HepG2 (cell line): ENCODE results near the gene DCDC2. TPM values are rescaled to one million over a fixed set of nuclear protein-coding genes. Genes with fewer than 3 reads are reported as not detected.

ENCODE experiments used
- AGO2 ChIP-seq: fragments of 200-400 bp; formaldehyde crosslinking; optimal IDR thresholded peaks from 2 replicates; pipeline ENCODE3; 2017; ENCODE audit warnings: mild to moderate bottlenecking, low read depth, low read length, moderate library complexity
- ARNT2 ChIP-seq: sonication (generic); formaldehyde crosslinking; IDR thresholded peaks from 2 replicates; pipeline ENCODE4 v1.8.0; 2022; ENCODE audit warnings: mild to moderate bottlenecking, low read depth, missing genetic modification reagents, moderate library complexity
- BRD4 ChIP-seq: sonication (generic); formaldehyde crosslinking; IDR thresholded peaks from 2 replicates; pipeline ENCODE4 v1.4.0; 2020; ENCODE audit warnings: missing genetic modification reagents
- DMAP1 ChIP-seq: IDR thresholded peaks from 2 replicates; pipeline ENCODE4 v1.6.1; 2016
- DNMT3B ChIP-seq: conservative IDR thresholded peaks from 2 replicates; pipeline ENCODE4 v1.6.1; 2016; ENCODE audit warnings: missing biosample characterization, control low read depth
- FOXA3 ChIP-seq: IDR thresholded peaks from 2 replicates; pipeline ENCODE4 v1.6.1; 2016; ENCODE audit warnings: missing genetic modification reagents, missing compliant biosample characterization
- HOXA5 ChIP-seq: sonication (generic); formaldehyde crosslinking; IDR thresholded peaks from 2 replicates; pipeline ENCODE4 v1.4.0; 2020; ENCODE audit warnings: missing genetic modification reagents
- KAT8 ChIP-seq: IDR thresholded peaks from 2 replicates; pipeline ENCODE4 v1.6.1; 2016; ENCODE audit warnings: missing genetic modification reagents, missing compliant biosample characterization
- KDM4B ChIP-seq: sonication (generic); formaldehyde crosslinking; IDR thresholded peaks from 2 replicates; pipeline ENCODE4 v1.4.0; 2020; ENCODE audit warnings: missing genetic modification reagents
- MIXL1 ChIP-seq: IDR thresholded peaks from 2 replicates; pipeline ENCODE4 v1.6.1; 2016
- SP4 ChIP-seq: sonication (generic); formaldehyde crosslinking; IDR thresholded peaks from 2 replicates; pipeline ENCODE4 v1.8.1; 2023; ENCODE audit warnings: mild to moderate bottlenecking, missing genetic modification reagents
- STAG1 ChIP-seq: sonication (generic); formaldehyde crosslinking; IDR thresholded peaks from 2 replicates; pipeline ENCODE4 v1.4.0; 2020; ENCODE audit warnings: missing genetic modification reagents
- TEAD2 ChIP-seq: sonication (generic); formaldehyde crosslinking; IDR thresholded peaks from 2 replicates; pipeline ENCODE4 v1.9.0; 2021; ENCODE audit warnings: missing genetic modification reagents
- YEATS2 ChIP-seq: sonication (generic); formaldehyde crosslinking; IDR thresholded peaks from 2 replicates; pipeline ENCODE4 v1.4.0; 2020; ENCODE audit warnings: missing genetic modification reagents, borderline replicate concordance
- ZBTB7A ChIP-seq: sonication (generic); formaldehyde crosslinking; IDR thresholded peaks from 2 replicates; pipeline ENCODE4 v1.8.0; 2022; ENCODE audit warnings: mild to moderate bottlenecking, missing genetic modification reagents
- ZFP90 ChIP-seq: sonication (generic); formaldehyde crosslinking; IDR thresholded peaks from 2 replicates; pipeline ENCODE4 v1.8.0; 2022; ENCODE audit warnings: missing genetic modification reagents, mild to moderate bottlenecking, inconsistent platforms, borderline replicate concordance
- ZNF556 ChIP-seq: sonication (generic); formaldehyde crosslinking; IDR thresholded peaks from 2 replicates; pipeline ENCODE4 v1.4.0; 2020; ENCODE audit warnings: mild to moderate bottlenecking, missing genetic modification reagents, borderline replicate concordance
- ZNF674 ChIP-seq: sonication (generic); formaldehyde crosslinking; IDR thresholded peaks from 2 replicates; pipeline ENCODE4 v1.5.0; 2020; ENCODE audit warnings: low read depth, mild to moderate bottlenecking, missing genetic modification reagents
- ZNF709 ChIP-seq: sonication (generic); formaldehyde crosslinking; IDR thresholded peaks from 2 replicates; pipeline ENCODE4 v1.5.0; 2020; ENCODE audit warnings: mild to moderate bottlenecking, missing genetic modification reagents
- ZNF749 ChIP-seq: sonication (generic); formaldehyde crosslinking; IDR thresholded peaks from 2 replicates; pipeline ENCODE4 v1.8.0; 2022; ENCODE audit warnings: mild to moderate bottlenecking, missing genetic modification reagents, moderate library complexity, borderline replicate concordance
- ZNF766 ChIP-seq: sonication (generic); formaldehyde crosslinking; IDR thresholded peaks from 2 replicates; pipeline ENCODE4 v1.5.0; 2020; ENCODE audit warnings: missing genetic modification reagents, borderline replicate concordance
- polyA plus RNA-seq, 8 experiments: library from polyadenylated mRNA; depleted of rRNA in 3 of 8; stranded (reverse) in 7 of 8; unstranded in 1 of 8; fragments of >200 nt; fragmentation: Illumina TruSeq in 4 of 8; extraction: Trizol in 4 of 8; gene quantifications; 2 replicates each; pipeline versions ENCODE4 v1.2.1 to v1.2.3, GENCODE V29; 2011 to 2016; ENCODE audit warnings: low read depth in 4 of 8, missing spikeins in 1 of 8, mixed read lengths in 1 of 8; ENCODE audit not compliant: insufficient read depth in 1 of 8
- total RNA-seq, 5 experiments: library from RNA; depleted of rRNA; stranded (reverse); fragments of >200 nt; fragmentation: Illumina TruSeq; extraction: Trizol; gene quantifications; 2 replicates each; pipeline ENCODE4 v1.2.3, GENCODE V29; 2016; ENCODE audit warnings: low read depth in 1 of 5
- TF ChIP-seq, protein P1 (sequence below): sonication (generic); formaldehyde crosslinking; IDR thresholded peaks from 2 replicates; pipeline ENCODE4 v1.4.0; 2020; ENCODE audit warnings: missing genetic modification reagents
- TF ChIP-seq, protein P2 (sequence below): sonication (generic); formaldehyde crosslinking; IDR thresholded peaks from 2 replicates; pipeline ENCODE4 v1.8.0; 2023; ENCODE audit warnings: mild to moderate bottlenecking, missing genetic modification reagents
- TF ChIP-seq, protein P3 (sequence below): sonication (generic); formaldehyde crosslinking; IDR thresholded peaks from 2 replicates; pipeline ENCODE4 v1.5.1; 2020; ENCODE audit warnings: mild to moderate bottlenecking, missing genetic modification reagents, borderline replicate concordance

DCDC2 gene
- total and polyA plus RNA-seq, 2 of the 13 experiments (the other 11 are each of a cell fraction or from before 2014, with no cell fraction given): 9.0 to 36.2 TPM

DNA sequence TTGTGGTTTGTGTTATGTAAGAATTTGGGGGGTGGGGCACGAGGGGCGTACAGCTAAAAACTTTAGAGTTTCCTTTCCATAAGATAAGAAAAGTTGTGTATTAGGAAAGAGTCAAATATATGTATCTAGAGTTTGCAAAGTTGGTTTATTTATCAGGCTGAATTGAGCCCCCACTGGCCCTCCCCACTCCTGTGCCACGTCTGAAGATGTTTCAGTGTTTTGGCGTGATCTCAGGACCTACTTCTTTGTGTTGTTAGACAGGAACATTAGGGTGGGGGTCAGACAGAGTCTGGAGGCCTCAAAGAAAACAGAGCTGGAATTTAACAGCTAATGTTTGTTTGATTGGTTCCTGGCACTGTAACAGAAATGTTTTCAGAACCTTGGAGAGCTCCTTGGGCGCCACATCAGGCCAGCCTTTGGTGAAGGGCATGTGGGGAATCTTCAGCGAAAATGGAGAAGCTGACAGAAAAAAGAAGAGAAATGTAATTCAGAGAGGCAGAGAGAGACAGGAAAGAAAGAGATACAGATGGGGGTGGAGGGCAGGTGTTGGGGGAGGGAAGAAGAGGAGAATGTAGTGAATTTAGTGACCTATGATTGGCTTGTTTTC is 231.2 kb downstream of the DCDC2 start (continued):
- TF ChIP-seq ZNF749 (CRISPR knock-in tag) (peak; percentile 93; the same call in 1 of the 2 replicates), KAT8 (CRISPR knock-in tag) (peak; percentile 80), ARNT2 (peak; percentile 54), KDM4B (CRISPR knock-in tag) (peak; percentile 81), ZNF674 (no peak), MIXL1 (peak; percentile 91), HOXA5 (CRISPR knock-in tag) (peak; percentile 99), SP4 (CRISPR knock-in tag) (no peak), FOXA3 (CRISPR knock-in tag) (peak; percentile 59), DMAP1 (CRISPR knock-in tag) (0 out of 2 replicates have a peak, but pooled peaks have one; percentile 31), ZNF766 (CRISPR knock-in tag) (peak; percentile 67; the same call in 1 of the 2 replicates), ZFP90 (CRISPR knock-in tag) (peak; percentile 53; the same call in 1 of the 2 replicates), BRD4 (CRISPR knock-in tag) (no peak), ZNF556 (CRISPR knock-in tag) (peak; percentile 40; the same call in 1 of the 2 replicates), ZBTB7A (no peak), TEAD2 (CRISPR knock-in tag) (0 out of 2 replicates have a peak, but pooled peaks have one; percentile 46), YEATS2 (CRISPR knock-in tag) (peak; percentile 78; the same call in 1 of the 2 replicates), DNMT3B (CRISPR knock-in tag) (peak; percentile 95; the same call in 1 of the 2 replicates), STAG1 (CRISPR knock-in tag) (peak; percentile 10; the same call in 1 of the 2 replicates), AGO2 (no peak), ZNF709 (CRISPR knock-in tag) (peak; percentile 91)
- TF ChIP-seq, protein P1, sequence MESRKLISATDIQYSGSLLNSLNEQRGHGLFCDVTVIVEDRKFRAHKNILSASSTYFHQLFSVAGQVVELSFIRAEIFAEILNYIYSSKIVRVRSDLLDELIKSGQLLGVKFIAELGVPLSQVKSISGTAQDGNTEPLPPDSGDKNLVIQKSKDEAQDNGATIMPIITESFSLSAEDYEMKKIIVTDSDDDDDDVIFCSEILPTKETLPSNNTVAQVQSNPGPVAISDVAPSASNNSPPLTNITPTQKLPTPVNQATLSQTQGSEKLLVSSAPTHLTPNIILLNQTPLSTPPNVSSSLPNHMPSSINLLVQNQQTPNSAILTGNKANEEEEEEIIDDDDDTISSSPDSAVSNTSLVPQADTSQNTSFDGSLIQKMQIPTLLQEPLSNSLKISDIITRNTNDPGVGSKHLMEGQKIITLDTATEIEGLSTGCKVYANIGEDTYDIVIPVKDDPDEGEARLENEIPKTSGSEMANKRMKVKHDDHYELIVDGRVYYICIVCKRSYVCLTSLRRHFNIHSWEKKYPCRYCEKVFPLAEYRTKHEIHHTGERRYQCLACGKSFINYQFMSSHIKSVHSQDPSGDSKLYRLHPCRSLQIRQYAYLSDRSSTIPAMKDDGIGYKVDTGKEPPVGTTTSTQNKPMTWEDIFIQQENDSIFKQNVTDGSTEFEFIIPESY: no peak
- TF ChIP-seq, protein P2, sequence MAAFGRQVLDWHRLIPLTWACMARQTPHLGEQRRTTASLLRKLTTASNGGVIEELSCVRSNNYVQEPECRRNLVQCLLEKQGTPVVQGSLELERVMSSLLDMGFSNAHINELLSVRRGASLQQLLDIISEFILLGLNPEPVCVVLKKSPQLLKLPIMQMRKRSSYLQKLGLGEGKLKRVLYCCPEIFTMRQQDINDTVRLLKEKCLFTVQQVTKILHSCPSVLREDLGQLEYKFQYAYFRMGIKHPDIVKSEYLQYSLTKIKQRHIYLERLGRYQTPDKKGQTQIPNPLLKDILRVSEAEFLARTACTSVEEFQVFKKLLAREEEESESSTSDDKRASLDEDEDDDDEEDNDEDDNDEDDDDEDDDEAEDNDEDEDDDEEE (CRISPR knock-in tag): peak; percentile 71; the same call in 1 of the 2 replicates
- TF ChIP-seq, protein P3, sequence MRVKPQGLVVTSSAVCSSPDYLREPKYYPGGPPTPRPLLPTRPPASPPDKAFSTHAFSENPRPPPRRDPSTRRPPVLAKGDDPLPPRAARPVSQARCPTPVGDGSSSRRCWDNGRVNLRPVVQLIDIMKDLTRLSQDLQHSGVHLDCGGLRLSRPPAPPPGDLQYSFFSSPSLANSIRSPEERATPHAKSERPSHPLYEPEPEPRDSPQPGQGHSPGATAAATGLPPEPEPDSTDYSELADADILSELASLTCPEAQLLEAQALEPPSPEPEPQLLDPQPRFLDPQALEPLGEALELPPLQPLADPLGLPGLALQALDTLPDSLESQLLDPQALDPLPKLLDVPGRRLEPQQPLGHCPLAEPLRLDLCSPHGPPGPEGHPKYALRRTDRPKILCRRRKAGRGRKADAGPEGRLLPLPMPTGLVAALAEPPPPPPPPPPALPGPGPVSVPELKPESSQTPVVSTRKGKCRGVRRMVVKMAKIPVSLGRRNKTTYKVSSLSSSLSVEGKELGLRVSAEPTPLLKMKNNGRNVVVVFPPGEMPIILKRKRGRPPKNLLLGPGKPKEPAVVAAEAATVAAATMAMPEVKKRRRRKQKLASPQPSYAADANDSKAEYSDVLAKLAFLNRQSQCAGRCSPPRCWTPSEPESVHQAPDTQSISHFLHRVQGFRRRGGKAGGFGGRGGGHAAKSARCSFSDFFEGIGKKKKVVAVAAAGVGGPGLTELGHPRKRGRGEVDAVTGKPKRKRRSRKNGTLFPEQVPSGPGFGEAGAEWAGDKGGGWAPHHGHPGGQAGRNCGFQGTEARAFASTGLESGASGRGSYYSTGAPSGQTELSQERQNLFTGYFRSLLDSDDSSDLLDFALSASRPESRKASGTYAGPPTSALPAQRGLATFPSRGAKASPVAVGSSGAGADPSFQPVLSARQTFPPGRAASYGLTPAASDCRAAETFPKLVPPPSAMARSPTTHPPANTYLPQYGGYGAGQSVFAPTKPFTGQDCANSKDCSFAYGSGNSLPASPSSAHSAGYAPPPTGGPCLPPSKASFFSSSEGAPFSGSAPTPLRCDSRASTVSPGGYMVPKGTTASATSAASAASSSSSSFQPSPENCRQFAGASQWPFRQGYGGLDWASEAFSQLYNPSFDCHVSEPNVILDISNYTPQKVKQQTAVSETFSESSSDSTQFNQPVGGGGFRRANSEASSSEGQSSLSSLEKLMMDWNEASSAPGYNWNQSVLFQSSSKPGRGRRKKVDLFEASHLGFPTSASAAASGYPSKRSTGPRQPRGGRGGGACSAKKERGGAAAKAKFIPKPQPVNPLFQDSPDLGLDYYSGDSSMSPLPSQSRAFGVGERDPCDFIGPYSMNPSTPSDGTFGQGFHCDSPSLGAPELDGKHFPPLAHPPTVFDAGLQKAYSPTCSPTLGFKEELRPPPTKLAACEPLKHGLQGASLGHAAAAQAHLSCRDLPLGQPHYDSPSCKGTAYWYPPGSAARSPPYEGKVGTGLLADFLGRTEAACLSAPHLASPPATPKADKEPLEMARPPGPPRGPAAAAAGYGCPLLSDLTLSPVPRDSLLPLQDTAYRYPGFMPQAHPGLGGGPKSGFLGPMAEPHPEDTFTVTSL: peak; percentile 39; the same call in 1 of the 2 replicates
